H1 (cell line): Measurements from ENCODE around the gene NANOS3. TPM values are rescaled to one million over a fixed set of nuclear protein-coding genes. Genes with fewer than 3 reads are reported as not detected.
A peak's percentile ranks its signal among the peaks of the same experiment; 100 is the strongest.

Experiments used
- ASH2L ChIP-seq: fragments of 200-600, 300-600 bp; sonication (generic); IDR thresholded peaks from one replicate; pipeline ENCODE4 v1.7.1; 2017; ENCODE audit warnings: low read length
- BACH1 ChIP-seq: IDR thresholded peaks from 2 replicates; pipeline ENCODE4 v1.6.1; 2012; ENCODE audit warnings: low read length, improper control_type of control experiment
- BCL11A ChIP-seq, 2 experiments: IDR thresholded peaks; one replicate each; pipeline ENCODE4 v1.6.1; 2011; ENCODE audit warnings: low read depth in 2 of 2, low read length in 2 of 2, mild to moderate bottlenecking in 2 of 2
- CREB1 ChIP-seq: IDR thresholded peaks from 2 replicates; pipeline ENCODE4 v1.6.1; 2012; ENCODE audit warnings: inconsistent platforms
- CTBP2 ChIP-seq: IDR thresholded peaks from 2 replicates; pipeline ENCODE4 v1.7.0; 2011; ENCODE audit warnings: borderline replicate concordance, mild to moderate bottlenecking, moderate library complexity, mixed read lengths, low read length; ENCODE audit not compliant: insufficient read depth, insufficient read length
- EZH2 ChIP-seq: fragments of 200-600 bp; sonication (generic); IDR thresholded peaks from 2 replicates; pipeline ENCODE4 v1.7.1; 2012; ENCODE audit warnings: low read depth, mild to moderate bottlenecking, moderate library complexity, low read length, inconsistent platforms; ENCODE audit not compliant: severe bottlenecking
- FOSL1 ChIP-seq: IDR thresholded peaks from 2 replicates; pipeline ENCODE4 v1.6.1; 2011; ENCODE audit warnings: mild to moderate bottlenecking, low read depth, low read length, moderate library complexity; ENCODE audit not compliant: insufficient read depth
- JUN ChIP-seq: IDR thresholded peaks from 2 replicates; pipeline ENCODE4 v1.6.1; 2011; ENCODE audit warnings: low read depth, mild to moderate bottlenecking, improper control_type of control experiment, low read length
- PHF8 ChIP-seq: fragments of 200-600 bp; sonication (generic); conservative IDR thresholded peaks from 2 replicates; pipeline ENCODE4 v1.7.1; 2012; ENCODE audit warnings: low read depth, mild to moderate bottlenecking, inconsistent platforms, low read length, moderate library complexity
- SAP30 ChIP-seq: fragments of 300-600 bp; sonication (generic); IDR thresholded peaks from 2 replicates; pipeline ENCODE4 v1.7.1; 2012; ENCODE audit warnings: low read length, moderate library complexity, mild to moderate bottlenecking, inconsistent platforms; ENCODE audit not compliant: insufficient read depth, insufficient replicate concordance
- SIN3A ChIP-seq, 2 experiments: IDR thresholded peaks in 1 of 2; conservative IDR thresholded peaks in 1 of 2; 2 replicates each; pipeline ENCODE4 v1.6.1; 2011 to 2012; ENCODE audit warnings: low read length in 2 of 2, improper control_type of control experiment in 1 of 2, low read depth in 1 of 2, mild to moderate bottlenecking in 1 of 2
- TCF12 ChIP-seq: IDR thresholded peaks from 2 replicates; pipeline ENCODE4 v1.6.1; 2011; ENCODE audit warnings: low read depth, mild to moderate bottlenecking, low read length
- polyA plus RNA-seq, 7 experiments: library from polyadenylated mRNA; depleted of rRNA in 3 of 7; stranded (reverse) in 5 of 7; unstranded in 2 of 7; fragments of >200 nt in 5 of 7; fragments of 200-250 nt in 2 of 7; gene quantifications; 1 replicate in 5 of 7; 2 replicates in 1 of 7; 4 replicates in 1 of 7; pipeline versions ENCODE4 v1.2.1 to v1.2.3, GENCODE V29; 2011 to 2013; ENCODE audit warnings: missing spikeins in 2 of 7, mixed read lengths in 2 of 7
- total RNA-seq: library from RNA; stranded (reverse); fragmentation: NEBNext Ultra II Directional; extraction: Animal tissue kit (Norgen Biotek cat#: 25700); gene quantifications from 2 replicates; pipeline ENCODE4 v1.2.1, GENCODE V29; 2021
- TF ChIP-seq, protein P1 (sequence below): IDR thresholded peaks from 2 replicates; pipeline ENCODE4 v1.6.1; 2011; ENCODE audit warnings: low read depth, mild to moderate bottlenecking, low read length; ENCODE audit not compliant: insufficient read depth
- TF ChIP-seq, protein P2 (sequence below): IDR thresholded peaks from 2 replicates; pipeline ENCODE4 v1.6.1; 2011; ENCODE audit warnings: low read length, improper control_type of control experiment
- TF ChIP-seq, protein P3 (sequence below): IDR thresholded peaks from 2 replicates; pipeline ENCODE4 v1.6.1; 2012; ENCODE audit warnings: low read length, inconsistent platforms
- TF ChIP-seq, protein P4 (sequence below), 3 experiments: IDR thresholded peaks; 1 replicate in 2 of 3; 2 replicates in 1 of 3; pipeline versions ENCODE4 v1.5.1 to v1.6.1; 2011; ENCODE audit warnings: low read length in 3 of 3, mild to moderate bottlenecking in 3 of 3, inconsistent platforms in 2 of 3, low read depth in 1 of 3, moderate library complexity in 1 of 3; ENCODE audit not compliant: insufficient read depth in 1 of 3; ENCODE audit errors: control extremely low read depth in 1 of 3

The NANOS3 gene
- total and polyA plus RNA-seq, 2 of the 8 experiments (the other 6 are each of a cell fraction or from before 2014, with no cell fraction given): 0.62 TPM; not detected in 1

DNA sequence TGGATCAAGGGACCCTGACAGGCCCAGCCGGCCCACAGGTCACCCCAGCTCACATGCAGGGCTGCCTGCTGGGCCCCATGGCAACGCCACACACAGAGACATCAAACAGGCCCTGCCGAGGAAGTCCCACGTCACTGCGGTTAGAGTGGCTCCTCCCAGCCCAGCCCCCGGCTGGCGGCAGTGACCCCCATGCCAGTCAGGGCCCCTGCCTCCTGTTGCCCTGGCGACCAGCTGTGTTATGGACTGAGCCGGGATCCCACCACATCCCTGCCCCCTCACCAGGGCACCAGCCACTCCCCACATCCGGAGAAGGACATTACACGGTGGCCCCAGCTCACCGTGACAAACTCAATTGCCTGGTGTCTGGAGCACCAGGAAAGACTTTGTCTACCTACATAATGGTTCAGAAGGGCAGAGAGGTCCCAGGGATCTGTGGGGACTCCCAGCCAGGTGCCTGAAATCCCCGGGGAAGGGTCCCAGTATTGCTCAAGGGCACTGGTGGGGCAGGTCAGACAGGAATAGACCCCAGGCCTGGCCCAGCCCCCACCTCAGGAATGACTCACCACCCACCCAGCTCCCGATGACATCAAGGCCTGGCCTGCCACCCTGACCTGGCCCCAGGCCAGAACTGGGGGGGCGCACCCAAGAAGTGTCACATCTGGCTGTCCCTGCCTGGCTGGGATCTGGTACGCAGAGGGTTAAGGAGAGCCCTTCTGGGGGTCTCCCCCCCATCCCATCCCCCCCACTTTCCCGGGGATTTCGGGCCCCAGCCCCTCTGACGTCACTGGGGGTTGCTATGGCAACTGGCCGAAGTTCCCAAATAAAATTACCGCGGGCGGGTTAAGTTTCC is 30.2 kb upstream of the NANOS3 start (continued):
- TF ChIP-seq, protein P1, sequence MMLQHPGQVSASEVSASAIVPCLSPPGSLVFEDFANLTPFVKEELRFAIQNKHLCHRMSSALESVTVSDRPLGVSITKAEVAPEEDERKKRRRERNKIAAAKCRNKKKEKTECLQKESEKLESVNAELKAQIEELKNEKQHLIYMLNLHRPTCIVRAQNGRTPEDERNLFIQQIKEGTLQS: no peak
- no peak for TF ChIP-seq PHF8
- TF ChIP-seq, protein P2, sequence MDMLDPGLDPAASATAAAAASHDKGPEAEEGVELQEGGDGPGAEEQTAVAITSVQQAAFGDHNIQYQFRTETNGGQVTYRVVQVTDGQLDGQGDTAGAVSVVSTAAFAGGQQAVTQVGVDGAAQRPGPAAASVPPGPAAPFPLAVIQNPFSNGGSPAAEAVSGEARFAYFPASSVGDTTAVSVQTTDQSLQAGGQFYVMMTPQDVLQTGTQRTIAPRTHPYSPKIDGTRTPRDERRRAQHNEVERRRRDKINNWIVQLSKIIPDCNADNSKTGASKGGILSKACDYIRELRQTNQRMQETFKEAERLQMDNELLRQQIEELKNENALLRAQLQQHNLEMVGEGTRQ: no peak
- TF ChIP-seq FOSL1: no peak
- TF ChIP-seq CTBP2: peak; percentile 20
- no peak for TF ChIP-seq EZH2
- peak; percentile 88 for TF ChIP-seq CREB1
- TF ChIP-seq SAP30: no peak
- peak; percentile 83 for TF ChIP-seq ASH2L
- TF ChIP-seq, protein P3, sequence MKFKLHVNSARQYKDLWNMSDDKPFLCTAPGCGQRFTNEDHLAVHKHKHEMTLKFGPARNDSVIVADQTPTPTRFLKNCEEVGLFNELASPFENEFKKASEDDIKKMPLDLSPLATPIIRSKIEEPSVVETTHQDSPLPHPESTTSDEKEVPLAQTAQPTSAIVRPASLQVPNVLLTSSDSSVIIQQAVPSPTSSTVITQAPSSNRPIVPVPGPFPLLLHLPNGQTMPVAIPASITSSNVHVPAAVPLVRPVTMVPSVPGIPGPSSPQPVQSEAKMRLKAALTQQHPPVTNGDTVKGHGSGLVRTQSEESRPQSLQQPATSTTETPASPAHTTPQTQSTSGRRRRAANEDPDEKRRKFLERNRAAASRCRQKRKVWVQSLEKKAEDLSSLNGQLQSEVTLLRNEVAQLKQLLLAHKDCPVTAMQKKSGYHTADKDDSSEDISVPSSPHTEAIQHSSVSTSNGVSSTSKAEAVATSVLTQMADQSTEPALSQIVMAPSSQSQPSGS: no peak
- no peak for TF ChIP-seq BCL11A (IDR thresholded peaks at IDR 0.05; ENCODE audit: low read depth in 2 of 2, low read length in 2 of 2)
- 0 out of 2 replicates have a peak, but pooled peaks have one; percentile 43 for TF ChIP-seq TCF12
- TF ChIP-seq, protein P4, sequence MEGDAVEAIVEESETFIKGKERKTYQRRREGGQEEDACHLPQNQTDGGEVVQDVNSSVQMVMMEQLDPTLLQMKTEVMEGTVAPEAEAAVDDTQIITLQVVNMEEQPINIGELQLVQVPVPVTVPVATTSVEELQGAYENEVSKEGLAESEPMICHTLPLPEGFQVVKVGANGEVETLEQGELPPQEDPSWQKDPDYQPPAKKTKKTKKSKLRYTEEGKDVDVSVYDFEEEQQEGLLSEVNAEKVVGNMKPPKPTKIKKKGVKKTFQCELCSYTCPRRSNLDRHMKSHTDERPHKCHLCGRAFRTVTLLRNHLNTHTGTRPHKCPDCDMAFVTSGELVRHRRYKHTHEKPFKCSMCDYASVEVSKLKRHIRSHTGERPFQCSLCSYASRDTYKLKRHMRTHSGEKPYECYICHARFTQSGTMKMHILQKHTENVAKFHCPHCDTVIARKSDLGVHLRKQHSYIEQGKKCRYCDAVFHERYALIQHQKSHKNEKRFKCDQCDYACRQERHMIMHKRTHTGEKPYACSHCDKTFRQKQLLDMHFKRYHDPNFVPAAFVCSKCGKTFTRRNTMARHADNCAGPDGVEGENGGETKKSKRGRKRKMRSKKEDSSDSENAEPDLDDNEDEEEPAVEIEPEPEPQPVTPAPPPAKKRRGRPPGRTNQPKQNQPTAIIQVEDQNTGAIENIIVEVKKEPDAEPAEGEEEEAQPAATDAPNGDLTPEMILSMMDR (IDR thresholded peaks at IDR 0.05; ENCODE audit: control extremely low read depth in 1 of 3, insufficient read depth in 1 of 3, low read depth in 1 of 3, low read length in 3 of 3): no peak
- no peak for TF ChIP-seq BACH1
- TF ChIP-seq JUN: 0 out of 2 replicates have a peak, but pooled peaks have one; percentile 64
- TF ChIP-seq SIN3A (conservative IDR thresholded peaks at IDR 0.05 in 1 of 2, IDR thresholded peaks at IDR 0.05 in 1 of 2; ENCODE audit: low read depth in 1 of 2, low read length in 2 of 2): peak in 1 of 2 experiments; percentile 23; a peak in 2 of 4 replicates
